NCI-H2107 treated with DMSO at 0.1 percent for 48 hours (cell line): ENCODE data around the gene MTR.
"Not testable (repeated sequence)": the region's sequence is repeated elsewhere in the genome, so short reads cannot be mapped to it uniquely, and the experiment has no call there.

ENCODE experiments used
- DNase-seq: peaks from one replicate; lab custom pipeline; 2025; ENCODE audit not compliant: unreplicated experiment; lab: John Stamatoyannopoulos, UW

Gene MTR

DNA sequence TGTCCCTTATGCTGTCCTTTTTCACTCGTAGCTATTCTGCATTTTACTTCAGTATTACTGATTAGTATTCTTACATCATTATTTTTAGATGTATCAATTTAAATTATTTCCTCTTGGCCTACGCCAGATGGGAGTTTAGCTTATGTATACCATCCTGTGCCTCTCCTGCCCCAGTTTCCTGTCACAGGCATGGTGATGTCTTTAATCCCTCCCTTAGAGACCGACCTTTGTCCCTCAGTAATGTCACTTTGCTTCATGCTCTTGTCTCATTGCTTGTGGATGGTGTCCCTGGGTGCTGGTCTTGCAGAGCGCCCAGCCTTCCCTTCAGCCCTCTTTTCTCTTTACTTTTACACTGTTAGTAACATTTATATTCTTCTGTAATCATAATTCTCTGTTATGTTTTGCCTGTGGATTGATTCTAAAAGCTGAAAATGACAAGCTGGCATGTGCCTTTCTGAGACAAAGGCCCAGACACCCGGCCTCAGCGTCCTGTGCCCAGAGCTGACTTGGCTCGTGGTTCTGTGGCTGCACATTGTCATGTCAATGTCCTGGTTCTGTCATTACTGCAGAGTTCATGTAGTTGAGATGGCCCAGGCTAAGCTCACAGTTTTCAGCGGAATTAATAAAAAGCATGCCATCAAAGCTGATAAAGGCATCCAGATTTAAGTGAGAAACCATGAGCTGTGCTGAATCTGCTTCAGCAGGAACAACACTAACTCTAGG lies 100.7 kb downstream of the MTR start:
- DNase-seq, result no peak

- no peak for DNase-seq
These were observed 101.6 kb downstream of the MTR start for GRCh38 chr1:236896716-236897115.

DNA sequence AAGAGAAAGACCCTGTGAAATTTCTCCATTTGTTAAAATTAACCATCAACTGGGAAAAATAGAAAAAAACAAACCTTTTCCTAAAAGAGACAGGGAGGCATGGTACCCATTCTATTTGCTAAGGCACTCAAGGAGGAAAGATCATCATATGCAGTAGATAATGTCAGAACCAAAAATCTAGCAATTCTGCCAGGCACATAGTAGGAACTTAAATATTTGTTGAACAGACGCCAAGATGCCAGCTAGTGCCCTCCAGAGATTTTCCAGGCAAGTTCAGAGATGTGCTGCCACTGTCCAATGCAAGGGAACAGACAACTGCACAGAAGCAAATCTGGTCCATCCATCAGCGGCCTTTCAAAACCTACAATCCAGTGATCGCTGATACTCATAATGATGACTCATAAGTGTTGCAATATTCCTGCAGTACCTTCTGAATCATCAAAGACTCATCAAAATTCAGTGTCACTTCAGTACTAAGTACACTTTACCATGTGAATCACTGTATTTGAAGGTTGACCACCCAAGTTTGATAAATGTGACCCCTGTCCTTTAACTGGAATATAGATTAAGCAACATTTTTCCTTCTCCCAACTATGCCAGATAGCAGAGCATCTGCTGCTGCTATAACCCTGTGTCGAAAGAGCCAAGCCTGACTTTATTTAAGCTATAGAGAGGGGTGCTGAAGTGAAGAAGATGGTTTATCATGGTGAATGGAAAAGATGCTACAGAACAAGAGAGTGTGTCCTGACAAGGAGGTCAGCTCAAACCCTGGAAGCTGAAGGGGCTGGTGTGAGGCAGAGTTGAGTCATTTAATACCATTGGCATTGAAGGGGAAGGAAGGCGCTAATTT lies 110.0 kb downstream of the MTR start:
- DNase-seq, result no peak

- no peak for DNase-seq
These were observed 112.1 kb downstream of the MTR start for GRCh38 chr1:236907205-236907604.

DNA sequence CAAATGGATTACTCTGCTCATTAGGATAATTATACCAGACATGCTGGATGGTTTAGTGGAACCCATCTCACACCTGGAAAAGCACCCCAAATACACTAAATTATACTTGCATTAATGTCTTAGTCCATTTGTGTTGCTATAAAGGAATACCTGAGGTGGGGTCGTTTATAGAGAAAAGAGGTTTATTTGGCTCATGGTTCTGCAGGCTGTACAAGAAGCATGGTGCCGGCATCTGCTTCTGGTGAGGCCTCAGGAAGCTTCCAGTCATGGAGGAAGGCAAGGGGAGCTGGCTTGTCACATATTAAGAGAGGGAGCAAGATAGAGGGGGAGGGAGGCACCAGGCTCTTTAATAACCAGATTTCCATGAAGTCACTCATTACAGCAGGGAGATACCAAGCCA lies 113.6 kb downstream of the MTR start:
- no peak for DNase-seq

DNA sequence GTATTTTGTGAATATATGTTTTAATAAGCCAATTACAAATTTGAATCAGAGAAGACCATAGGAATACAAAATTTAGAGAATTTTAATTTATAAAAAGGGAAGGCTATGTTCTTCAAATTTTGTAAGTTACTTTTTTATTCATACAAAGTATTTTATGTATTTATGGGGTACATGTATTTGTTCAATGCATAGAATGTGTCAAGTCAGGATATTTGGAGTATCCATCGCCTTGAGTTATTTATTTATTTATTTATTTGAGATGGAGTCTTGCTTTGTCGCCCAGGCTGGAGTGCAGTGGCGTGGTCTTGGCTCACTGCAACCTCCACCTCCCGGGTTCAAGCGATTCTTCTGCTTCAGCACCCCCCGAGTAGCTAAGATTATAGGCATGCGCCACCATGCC lies 116.0 kb downstream of the MTR start:
- DNase-seq, result not testable (repeated sequence)

DNA sequence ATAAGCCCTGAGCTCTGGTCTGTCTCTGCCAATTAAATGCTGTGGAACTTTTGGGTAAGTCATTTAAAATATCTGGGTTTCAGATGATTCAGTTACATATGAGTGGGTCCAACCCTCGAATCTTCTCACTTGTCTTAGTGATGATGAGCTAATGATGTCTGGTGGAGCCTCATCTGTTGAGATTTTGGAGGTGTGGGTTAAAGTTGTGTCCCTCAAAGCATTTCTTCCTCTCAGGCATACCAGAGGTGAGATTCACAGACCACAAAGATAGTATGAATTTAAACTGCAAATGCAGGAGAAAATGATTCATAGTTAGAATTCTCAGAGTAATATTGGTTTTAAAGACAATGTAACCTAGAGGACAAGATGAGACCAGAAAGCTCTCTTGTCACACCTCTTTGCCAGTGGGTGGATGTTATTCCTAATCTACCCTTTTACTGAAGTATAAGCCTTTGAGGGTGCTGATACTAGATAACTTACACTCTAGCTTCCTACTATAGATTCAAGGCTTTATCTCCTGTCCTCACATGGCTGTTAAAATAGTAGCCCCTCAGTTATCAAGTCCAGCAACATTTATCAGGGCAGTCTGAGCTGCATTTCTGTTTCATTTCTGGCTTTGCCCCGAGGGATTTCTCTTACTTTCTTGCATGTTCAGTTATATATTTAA lies 118.4 kb downstream of the MTR start:
- no peak for DNase-seq

GRCh38 chr1:236914375-236914774 lies 119.3 kb downstream of the MTR start:
- DNase-seq, result no peak

DNA sequence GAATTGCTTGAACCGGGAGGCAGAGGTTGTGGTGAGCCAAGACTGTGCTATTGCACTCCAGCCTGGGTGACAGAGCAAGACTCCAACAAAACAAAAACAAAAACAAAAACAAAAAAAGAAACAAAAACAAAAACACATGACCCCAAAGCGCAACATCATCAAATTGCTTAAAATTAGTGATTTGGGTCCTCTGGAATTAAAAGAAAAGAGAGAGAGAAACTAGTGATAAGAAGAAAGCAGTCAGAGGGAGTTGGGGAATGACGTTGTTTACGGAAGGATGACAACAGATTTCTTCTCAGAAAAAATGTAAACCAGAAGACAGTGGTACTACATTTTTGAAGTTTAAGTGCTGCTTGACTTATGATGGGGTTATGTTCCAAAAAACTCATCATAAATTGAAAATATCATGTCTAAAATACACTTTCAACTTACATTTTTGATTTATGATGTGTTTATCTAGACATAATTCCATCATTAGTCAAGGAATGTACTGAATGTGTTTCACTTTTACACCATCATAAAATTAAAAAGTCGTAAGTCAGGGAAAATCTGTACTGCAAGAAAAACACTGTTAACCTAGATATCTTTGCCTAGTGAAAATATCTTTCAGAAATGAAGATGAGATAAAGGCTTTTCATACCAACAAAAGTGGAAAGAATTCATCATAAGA lies 121.2 kb downstream of the MTR start:
- no peak for DNase-seq

DNA sequence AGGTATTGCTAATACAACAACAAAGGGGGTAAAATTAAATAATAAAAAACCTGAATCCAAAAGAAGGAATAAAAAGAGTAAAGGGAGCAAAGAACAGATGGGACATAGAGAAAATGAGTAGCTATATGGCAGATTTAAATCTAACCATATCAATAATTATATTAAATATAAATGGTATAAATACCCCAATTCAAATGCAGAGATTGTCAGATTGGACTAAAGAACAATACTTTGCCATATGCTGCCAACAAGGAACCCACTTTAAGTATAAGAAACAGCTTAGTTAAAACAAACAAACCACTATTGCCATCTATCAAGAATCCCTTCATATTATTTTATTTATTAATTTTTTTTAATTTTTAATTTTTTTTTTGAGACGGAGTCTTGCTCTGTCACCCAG lies 122.4 kb downstream of the MTR start:
- DNase-seq, result no peak

- DNase-seq, result no peak
These were observed 125.3 kb downstream of the MTR start for GRCh38 chr1:236920286-236920894.

GRCh38 chr1:236921610-236922009 lies 126.5 kb downstream of the MTR start:
- no peak for DNase-seq

GRCh38 chr1:236922190-236922589 lies 127.1 kb downstream of the MTR start:
- no peak for DNase-seq

- DNase-seq, result no peak
These were observed 130.3 kb downstream of the MTR start for GRCh38 chr1:236925386-236925785.

- DNase-seq, result no peak
These were observed 135.4 kb downstream of the MTR start for GRCh38 chr1:236930503-236930902.

DNA sequence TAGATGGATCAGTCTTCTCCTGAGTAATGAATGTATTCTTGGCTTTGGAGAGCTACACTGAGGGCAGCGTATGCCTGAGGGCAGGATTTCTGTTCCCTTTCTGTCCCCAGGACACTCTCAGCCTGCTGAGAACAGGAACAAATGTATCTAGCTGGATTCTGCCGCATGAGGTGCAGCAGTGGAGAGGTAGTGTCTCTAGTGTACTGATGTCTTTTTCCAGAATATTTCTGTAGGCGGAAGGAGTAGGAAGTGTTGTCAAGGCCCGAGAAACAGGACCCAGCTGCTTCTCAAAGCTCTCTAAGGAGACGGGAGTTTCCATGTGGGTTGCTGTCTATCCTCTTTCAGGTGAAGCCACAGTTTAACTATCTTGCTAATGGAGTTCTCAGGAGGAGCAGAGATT lies 143.7 kb downstream of the MTR start:
- DNase-seq, result no peak

- DNase-seq, result no peak
These were observed 147.3 kb downstream of the MTR start for GRCh38 chr1:236942431-236942830.

- no peak for DNase-seq
These were observed 149.5 kb downstream of the MTR start for GRCh38 chr1:236944556-236944955.

DNA sequence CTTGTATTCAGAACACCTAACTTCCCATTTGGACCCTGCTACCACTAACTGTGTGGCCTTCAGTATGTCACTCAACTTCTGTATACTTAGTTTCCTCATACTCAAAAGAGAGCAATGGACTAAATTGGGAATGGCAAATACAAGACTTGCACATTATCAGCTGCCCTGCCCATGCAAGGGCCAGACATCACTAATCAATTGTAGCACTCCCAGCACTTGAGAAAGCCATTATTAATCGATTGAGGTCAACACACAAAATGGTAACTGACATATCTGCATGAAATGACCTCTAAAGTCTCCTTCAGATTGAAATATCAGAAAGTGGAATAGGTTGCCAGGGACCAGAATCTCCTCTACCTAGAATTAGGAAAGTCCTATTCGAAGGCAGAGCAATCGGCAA lies 149.9 kb downstream of the MTR start:
- DNase-seq, result no peak

DNA sequence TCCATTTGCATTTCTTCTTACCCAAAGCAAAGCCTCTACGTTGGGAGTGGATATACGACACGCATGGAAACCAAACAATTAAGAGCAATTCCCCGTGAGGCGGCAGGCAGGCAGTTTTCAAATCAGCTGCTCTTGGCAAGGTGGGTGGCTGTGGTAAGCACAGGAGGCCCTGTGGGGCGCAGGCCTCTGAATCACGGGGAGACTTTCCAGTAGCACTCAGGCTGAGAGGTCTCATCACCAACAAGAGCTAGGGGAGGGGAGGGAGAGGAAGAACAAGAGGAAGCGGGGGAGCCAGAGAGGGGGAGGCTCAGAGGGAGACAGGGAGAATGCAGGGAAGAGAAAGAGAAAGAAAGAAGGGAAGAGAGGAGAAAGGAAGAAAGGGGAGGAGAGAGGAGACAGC lies 152.7 kb downstream of the MTR start:
- DNase-seq, result no peak

DNA sequence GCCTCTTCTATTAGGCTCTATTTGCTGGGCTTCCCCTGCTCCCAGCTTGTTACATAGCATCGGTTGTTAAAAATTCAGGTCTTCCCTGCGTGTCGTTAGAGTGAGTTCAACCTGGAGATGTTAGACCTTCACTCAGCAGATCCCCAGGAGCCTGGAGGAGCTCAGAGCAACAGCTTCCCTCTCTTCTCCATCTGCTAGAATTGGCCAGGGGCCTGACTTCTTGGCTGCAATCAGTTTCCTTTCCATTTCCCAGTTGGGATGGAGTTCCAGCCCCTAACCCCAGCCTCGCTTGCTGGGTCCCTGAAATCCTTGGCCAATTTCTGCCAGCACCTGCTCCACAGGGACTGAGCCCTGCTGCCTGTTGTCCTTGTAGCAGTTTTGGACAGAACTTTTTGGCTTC lies 153.3 kb downstream of the MTR start:
- DNase-seq, result no peak
